ENCODE results near the gene ATP5F1B. TPM values are rescaled to one million over a fixed set of nuclear protein-coding genes. Genes with fewer than 3 reads are reported as not detected.
A peak's percentile ranks its signal among the peaks of the same experiment; 100 is the strongest.

Gene ATP5F1B
- total and polyA plus RNA-seq, 2 of the 8 experiments (the other 6 are each of a cell fraction or from before 2014, with no cell fraction given), result 900 to 1,522 TPM

- TF ChIP-seq BRCA1 (IDR thresholded peaks at IDR 0.05; ENCODE audit: low read depth, low read length) (no peak), JUND (IDR thresholded peaks at IDR 0.05; ENCODE audit: low read length) (no peak), CHD2 (IDR thresholded peaks at IDR 0.05; ENCODE audit: low read length) (peak; percentile 97), CBX8 (IDR thresholded peaks at IDR 0.05; ENCODE audit: borderline replicate concordance, low read depth, low read length) (no peak), GTF2F1 (IDR thresholded peaks at IDR 0.05; ENCODE audit: borderline replicate concordance, low read depth, low read length) (peak; percentile 88), KDM4A (IDR thresholded peaks at IDR 0.05; ENCODE audit: low read depth, low read length, severe bottlenecking) (peak; percentile 40), CBX5 (IDR thresholded peaks at IDR 0.05; ENCODE audit: low read depth, low read length) (no peak), ATF2 (IDR thresholded peaks at IDR 0.05; ENCODE audit: low read length) (peak; percentile 75; the same call in 1 of the 2 replicates), POLR2AphosphoS5 (IDR thresholded peaks at IDR 0.05; ENCODE audit: low read depth, low read length) (peak; percentile 97), NANOG (IDR thresholded peaks at IDR 0.05; ENCODE audit: insufficient read depth, low read depth, low read length, poor library complexity, severe bottlenecking) (peak; percentile 5), RNF2 (IDR thresholded peaks at IDR 0.05; ENCODE audit: borderline replicate concordance, low read depth, low read length, missing control alignments, poor library complexity, severe bottlenecking) (no peak), NRF1 (IDR thresholded peaks at IDR 0.05; ENCODE audit: low read depth, low read length) (no peak)
Observed at GRCh38 chr12:56645717-56646446, at the start of gene ATP5F1B (continued).
